HEK293 (cell line): ENCODE data around the gene JAM3.

ENCODE experiments used
- CTCF ChIA-PET: fragments of 350-600 bp; formaldehyde crosslinking; extraction: SDS; loops from one replicate; lab custom pipeline; 2021; ENCODE audit warnings: antibody characterized with exemption; lab: Yijun Ruan, JAX
- POLR2A ChIA-PET: fragments of 300-600 bp; formaldehyde crosslinking; extraction: SDS; loops from one replicate; lab custom pipeline; 2020; ENCODE audit warnings: antibody characterized with exemption, inconsistent platforms; lab: Yijun Ruan, JAX
- H3K27ac ChIP-seq: fragments of 200-500 bp; sonication (Bioruptor generic); 2 replicates; pipeline ENCODE4 v1.5.1; 2014; ENCODE audit warnings: low read depth, low read length, control low read depth, inconsistent platforms; ENCODE audit errors: extremely low read depth
- H3K36me3 ChIP-seq, 2 experiments: fragments of 200-500 bp in 1 of 2; sonication (Bioruptor generic) in 1 of 2; 1 replicate in 1 of 2; 2 replicates in 1 of 2; pipeline ENCODE4 v1.5.1; 2014 to 2017; ENCODE audit warnings: inconsistent platforms in 2 of 2, low read length in 2 of 2; ENCODE audit not compliant: control insufficient read depth in 2 of 2, insufficient read depth in 1 of 2
- H3K4me1 ChIP-seq: fragments of 200-500 bp; sonication (Bioruptor generic); 2 replicates; pipeline ENCODE4 v1.5.1; 2014; ENCODE audit warnings: mild to moderate bottlenecking, low read length, inconsistent platforms; ENCODE audit not compliant: control insufficient read depth, insufficient read depth
- H3K4me3 ChIP-seq: 2 replicates; pipeline ENCODE4 v1.5.1; 2011; ENCODE audit warnings: low read depth, mild to moderate bottlenecking, control low read depth, low read length, moderate library complexity
- H3K9me3 ChIP-seq: fragments of 200-500 bp; sonication (Bioruptor generic); 2 replicates; pipeline ENCODE4 v1.5.1; 2014; ENCODE audit warnings: low read depth, low read length, inconsistent platforms; ENCODE audit not compliant: control insufficient read depth, insufficient read depth
- KLF7 ChIP-seq: fragments of 450-650 bp; formaldehyde crosslinking; IDR thresholded peaks from 2 replicates; pipeline ENCODE4 v1.5.1; 2016; ENCODE audit warnings: missing biosample characterization, missing genetic modification characterization, borderline replicate concordance
- TRIM28 ChIP-seq: IDR thresholded peaks from 2 replicates; pipeline ENCODE4 v1.6.1; 2011; ENCODE audit warnings: low read length, control low read depth, borderline replicate concordance
- ZBTB1 ChIP-seq: fragments of 450-650 bp; formaldehyde crosslinking; IDR thresholded peaks from 2 replicates; pipeline ENCODE4 v1.5.1; 2016; ENCODE audit warnings: missing biosample characterization, missing genetic modification characterization
- ZNF174 ChIP-seq: fragments of 450-650 bp; formaldehyde crosslinking; IDR thresholded peaks from 2 replicates; pipeline ENCODE4 v1.5.0; 2017; ENCODE audit warnings: missing biosample characterization, mild to moderate bottlenecking, missing genetic modification characterization
- ZNF184 ChIP-seq: fragments of 450-650 bp; IDR thresholded peaks from 2 replicates; pipeline ENCODE4 v1.5.1; 2018; ENCODE audit warnings: missing biosample characterization, mild to moderate bottlenecking, missing genetic modification characterization
- ZNF292 ChIP-seq: fragments of 450-650 bp; formaldehyde crosslinking; IDR thresholded peaks from 2 replicates; pipeline ENCODE4 v1.5.1; 2016; ENCODE audit warnings: low read depth, missing biosample characterization, missing genetic modification characterization, borderline replicate concordance
- ZNF324 ChIP-seq: fragments of 450-650 bp; formaldehyde crosslinking; IDR thresholded peaks from 2 replicates; pipeline ENCODE4 v1.5.1; 2016; ENCODE audit warnings: missing biosample characterization, missing genetic modification characterization
- ZNF473 ChIP-seq: fragments of 450-650 bp; formaldehyde crosslinking; IDR thresholded peaks from 2 replicates; pipeline ENCODE4 v1.5.1; 2017; ENCODE audit warnings: missing biosample characterization, missing genetic modification characterization
- ZNF501 ChIP-seq: fragments of 450-650 bp; formaldehyde crosslinking; IDR thresholded peaks from 2 replicates; pipeline ENCODE4 v1.5.1; 2016; ENCODE audit warnings: missing biosample characterization, missing genetic modification characterization
- ZNF514 ChIP-seq: fragments of 450-650 bp; formaldehyde crosslinking; IDR thresholded peaks from 2 replicates; pipeline ENCODE4 v1.5.1; 2016; ENCODE audit warnings: missing biosample characterization, missing genetic modification characterization
- ZNF529 ChIP-seq: fragments of 450-650 bp; formaldehyde crosslinking; IDR thresholded peaks from 2 replicates; pipeline ENCODE4 v1.5.1; 2017; ENCODE audit warnings: missing genetic modification characterization, missing biosample characterization; ENCODE audit not compliant: insufficient replicate concordance
- ZNF707 ChIP-seq: fragments of 450-650 bp; formaldehyde crosslinking; IDR thresholded peaks from 2 replicates; pipeline ENCODE4 v1.5.1; 2016; ENCODE audit warnings: missing biosample characterization, missing genetic modification characterization
- ZNF776 ChIP-seq: fragments of 450-650 bp; formaldehyde crosslinking; IDR thresholded peaks from 2 replicates; pipeline ENCODE4 v1.5.0; 2017; ENCODE audit warnings: missing biosample characterization, missing genetic modification characterization, borderline replicate concordance
- ZNF830 ChIP-seq: fragments of 450-650 bp; IDR thresholded peaks from 2 replicates; pipeline ENCODE4 v1.5.0; 2018; ENCODE audit warnings: missing biosample characterization, missing genetic modification characterization, low read depth, mild to moderate bottlenecking, moderate library complexity
- TF ChIP-seq, protein P1 (sequence below): fragments of 450-650 bp; formaldehyde crosslinking; IDR thresholded peaks from 2 replicates; pipeline ENCODE4 v1.5.1; 2016; ENCODE audit warnings: missing biosample characterization, missing genetic modification characterization
- TF ChIP-seq, protein P2 (sequence below): fragments of 450-650 bp; formaldehyde crosslinking; IDR thresholded peaks from 2 replicates; pipeline ENCODE4; 2016; ENCODE audit warnings: missing biosample characterization, missing genetic modification characterization
- TF ChIP-seq, protein P3 (sequence below): fragments of 450-650 bp; formaldehyde crosslinking; IDR thresholded peaks from 2 replicates; pipeline ENCODE4 v1.5.1; 2016; ENCODE audit warnings: missing biosample characterization, missing genetic modification characterization
- TF ChIP-seq, protein P4 (sequence below): fragments of 450-650 bp; formaldehyde crosslinking; IDR thresholded peaks from 2 replicates; pipeline ENCODE4 v1.5.1; 2016; ENCODE audit warnings: missing biosample characterization, missing genetic modification characterization
- TF ChIP-seq, protein P5 (sequence below): fragments of 450-650 bp; formaldehyde crosslinking; conservative IDR thresholded peaks from 2 replicates; pipeline ENCODE4 v1.5.1; 2016; ENCODE audit warnings: low read depth, missing biosample characterization, missing genetic modification characterization
- TF ChIP-seq, protein P6 (sequence below): fragments of 450-650 bp; formaldehyde crosslinking; IDR thresholded peaks from 2 replicates; pipeline ENCODE4 v1.5.1; 2017; ENCODE audit warnings: missing biosample characterization, missing genetic modification characterization
- TF ChIP-seq, protein P7 (sequence below): sonication (generic); formaldehyde crosslinking; IDR thresholded peaks from 2 replicates; pipeline ENCODE4 v1.8.1; 2022; ENCODE audit warnings: mild to moderate bottlenecking, moderate library complexity, missing genetic modification reagents

Gene JAM3

DNA sequence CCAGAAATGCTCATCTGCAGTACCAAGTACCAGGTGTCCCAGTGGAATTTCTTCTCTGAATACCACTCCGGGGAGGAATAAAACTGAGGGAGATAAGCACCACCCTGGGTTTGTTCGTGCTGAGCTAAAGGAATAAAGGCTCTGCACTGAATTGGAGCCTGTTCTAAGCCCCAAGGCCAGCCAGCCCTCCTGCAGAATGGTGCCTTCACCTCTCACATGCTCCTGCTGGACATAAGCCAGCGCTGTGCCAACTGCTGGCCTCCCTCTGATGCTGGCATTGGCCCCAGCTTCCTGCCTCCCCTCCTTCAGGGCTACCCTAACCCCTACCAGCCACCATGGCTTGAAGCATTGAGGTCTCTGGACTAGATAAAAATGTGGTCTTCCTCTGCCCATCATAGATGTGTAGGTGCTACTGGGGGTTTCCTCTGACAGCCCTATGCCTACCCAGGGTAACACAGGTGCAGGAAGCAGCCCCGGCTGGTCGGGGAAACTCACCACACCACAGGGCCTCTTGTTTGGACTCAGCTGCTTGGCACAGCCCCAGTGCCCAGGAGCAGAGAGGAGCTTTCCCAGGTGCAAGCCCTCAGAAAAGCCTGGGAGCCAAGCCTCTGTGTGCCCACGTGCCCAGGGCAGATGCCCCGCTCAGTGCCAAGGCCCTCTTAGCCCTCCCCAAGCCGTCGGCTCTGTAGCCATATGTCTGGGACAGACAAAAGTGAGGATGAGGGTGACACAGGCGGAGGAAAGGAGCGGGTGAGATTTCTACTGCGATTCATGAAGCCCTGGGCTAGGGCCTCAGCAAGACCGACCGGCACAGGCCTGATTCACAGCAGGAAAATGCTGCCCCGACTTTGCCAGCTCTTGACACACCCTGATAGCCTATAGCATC is 34.1 kb upstream of the JAM3 start (continued):
- TF ChIP-seq, protein P1, sequence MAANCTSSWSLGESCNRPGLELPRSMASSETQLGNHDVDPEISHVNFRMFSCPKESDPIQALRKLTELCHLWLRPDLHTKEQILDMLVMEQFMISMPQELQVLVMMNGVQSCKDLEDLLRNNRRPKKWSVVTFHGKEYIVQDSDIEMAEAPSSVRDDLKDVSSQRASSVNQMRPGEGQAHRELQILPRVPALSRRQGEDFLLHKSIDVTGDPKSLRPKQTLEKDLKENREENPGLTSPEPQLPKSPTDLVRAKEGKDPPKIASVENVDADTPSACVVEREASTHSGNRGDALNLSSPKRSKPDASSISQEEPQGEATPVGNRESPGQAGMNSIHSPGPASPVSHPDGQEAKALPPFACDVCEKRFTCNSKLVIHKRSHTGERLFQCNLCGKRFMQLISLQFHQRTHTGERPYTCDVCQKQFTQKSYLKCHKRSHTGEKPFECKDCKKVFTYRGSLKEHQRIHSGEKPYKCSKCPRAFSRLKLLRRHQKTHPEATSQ (tag by site-specific recombination) = no peak

DNA sequence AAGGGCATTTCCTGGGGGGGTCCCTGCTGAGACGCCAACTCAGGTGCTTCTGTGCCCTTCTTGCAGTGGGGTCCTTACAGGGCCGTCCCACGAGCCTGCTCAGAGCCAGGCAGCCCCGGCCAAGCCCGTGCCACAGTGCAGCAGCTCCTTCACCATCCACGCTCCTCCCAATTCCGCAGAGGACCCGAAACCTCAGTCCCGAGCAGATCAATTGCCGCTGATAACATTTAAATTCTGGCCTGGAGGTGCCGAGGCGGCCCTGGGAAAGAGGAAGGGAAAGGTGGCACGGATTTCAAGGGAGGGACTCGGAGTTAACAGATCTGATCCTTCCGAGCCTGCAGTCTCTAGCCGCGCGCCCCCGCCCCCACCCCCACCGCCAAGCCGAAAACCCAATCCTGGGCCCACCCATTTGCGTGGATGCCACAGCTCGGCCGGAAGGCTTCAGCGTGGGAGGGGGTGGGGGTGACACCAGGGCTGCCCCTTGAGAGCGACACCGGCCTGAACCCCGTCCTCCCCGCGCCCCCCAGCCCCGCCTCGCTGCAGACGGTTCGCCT is 32.3 kb upstream of the JAM3 start:
- POLR2A ChIA-PET = interaction anchor here (0.6 to 1.5 kb wide), 2 partner anchors 13 to 109 kb away, joined by 5 to 6 read pairs; no protein-coding TSS in a partner anchor
- Histone ChIP-seq H3K4me3 (no peak overlapping the region), H3K36me3 (no peaks in the 10 kb centered on the region), H3K27ac (no peak overlapping the region), H3K4me1 (no peaks in the 10 kb centered on the region), H3K9me3 (no peaks in the 10 kb centered on the region)
- CTCF ChIA-PET = interaction anchor here (1.2 kb wide), 1 partner anchor 103 kb away, joined by 4 read pairs; no protein-coding TSS in a partner anchor
- TF ChIP-seq, protein P2, sequence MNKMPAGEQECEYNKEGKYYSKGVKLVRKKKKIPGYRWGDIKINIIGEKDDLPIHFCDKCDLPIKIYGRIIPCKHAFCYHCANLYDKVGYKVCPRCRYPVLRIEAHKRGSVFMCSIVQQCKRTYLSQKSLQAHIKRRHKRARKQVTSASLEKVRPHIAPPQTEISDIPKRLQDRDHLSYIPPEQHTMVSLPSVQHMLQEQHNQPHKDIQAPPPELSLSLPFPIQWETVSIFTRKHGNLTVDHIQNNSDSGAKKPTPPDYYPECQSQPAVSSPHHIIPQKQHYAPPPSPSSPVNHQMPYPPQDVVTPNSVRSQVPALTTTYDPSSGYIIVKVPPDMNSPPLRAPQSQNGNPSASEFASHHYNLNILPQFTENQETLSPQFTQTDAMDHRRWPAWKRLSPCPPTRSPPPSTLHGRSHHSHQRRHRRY = no peak
- no peak for TF ChIP-seq ZNF184
- no peak for TF ChIP-seq ZNF830 (tag by site-specific recombination)
- TF ChIP-seq ZNF776 = no peak
- TF ChIP-seq, protein P3, sequence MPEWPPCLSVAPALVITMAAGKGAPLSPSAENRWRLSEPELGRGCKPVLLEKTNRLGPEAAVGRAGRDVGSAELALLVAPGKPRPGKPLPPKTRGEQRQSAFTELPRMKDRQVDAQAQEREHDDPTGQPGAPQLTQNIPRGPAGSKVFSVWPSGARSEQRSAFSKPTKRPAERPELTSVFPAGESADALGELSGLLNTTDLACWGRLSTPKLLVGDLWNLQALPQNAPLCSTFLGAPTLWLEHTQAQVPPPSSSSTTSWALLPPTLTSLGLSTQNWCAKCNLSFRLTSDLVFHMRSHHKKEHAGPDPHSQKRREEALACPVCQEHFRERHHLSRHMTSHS = no peak
- TF ChIP-seq KLF7 (tag by site-specific recombination) = no peak
- no peak for TF ChIP-seq ZBTB1
- TF ChIP-seq ZNF707 (tag by site-specific recombination) = no peak
- no peak for TF ChIP-seq ZNF292 (tag by site-specific recombination)
- TF ChIP-seq, protein P4, sequence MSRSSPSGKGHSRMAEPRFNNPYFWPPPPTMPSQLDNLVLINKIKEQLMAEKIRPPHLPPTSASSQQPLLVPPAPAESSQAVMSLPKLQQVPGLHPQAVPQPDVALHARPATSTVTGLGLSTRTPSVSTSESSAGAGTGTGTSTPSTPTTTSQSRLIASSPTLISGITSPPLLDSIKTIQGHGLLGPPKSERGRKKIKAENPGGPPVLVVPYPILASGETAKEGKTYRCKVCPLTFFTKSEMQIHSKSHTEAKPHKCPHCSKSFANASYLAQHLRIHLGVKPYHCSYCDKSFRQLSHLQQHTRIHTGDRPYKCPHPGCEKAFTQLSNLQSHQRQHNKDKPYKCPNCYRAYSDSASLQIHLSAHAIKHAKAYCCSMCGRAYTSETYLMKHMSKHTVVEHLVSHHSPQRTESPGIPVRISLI (tag by site-specific recombination) = no peak
- no peak for TF ChIP-seq ZNF514
- TF ChIP-seq ZNF529 (tag by site-specific recombination) = no peak
- TF ChIP-seq ZNF324 (tag by site-specific recombination) = no peak
- no peak for TF ChIP-seq ZNF501 (tag by site-specific recombination)
- TF ChIP-seq, protein P5, sequence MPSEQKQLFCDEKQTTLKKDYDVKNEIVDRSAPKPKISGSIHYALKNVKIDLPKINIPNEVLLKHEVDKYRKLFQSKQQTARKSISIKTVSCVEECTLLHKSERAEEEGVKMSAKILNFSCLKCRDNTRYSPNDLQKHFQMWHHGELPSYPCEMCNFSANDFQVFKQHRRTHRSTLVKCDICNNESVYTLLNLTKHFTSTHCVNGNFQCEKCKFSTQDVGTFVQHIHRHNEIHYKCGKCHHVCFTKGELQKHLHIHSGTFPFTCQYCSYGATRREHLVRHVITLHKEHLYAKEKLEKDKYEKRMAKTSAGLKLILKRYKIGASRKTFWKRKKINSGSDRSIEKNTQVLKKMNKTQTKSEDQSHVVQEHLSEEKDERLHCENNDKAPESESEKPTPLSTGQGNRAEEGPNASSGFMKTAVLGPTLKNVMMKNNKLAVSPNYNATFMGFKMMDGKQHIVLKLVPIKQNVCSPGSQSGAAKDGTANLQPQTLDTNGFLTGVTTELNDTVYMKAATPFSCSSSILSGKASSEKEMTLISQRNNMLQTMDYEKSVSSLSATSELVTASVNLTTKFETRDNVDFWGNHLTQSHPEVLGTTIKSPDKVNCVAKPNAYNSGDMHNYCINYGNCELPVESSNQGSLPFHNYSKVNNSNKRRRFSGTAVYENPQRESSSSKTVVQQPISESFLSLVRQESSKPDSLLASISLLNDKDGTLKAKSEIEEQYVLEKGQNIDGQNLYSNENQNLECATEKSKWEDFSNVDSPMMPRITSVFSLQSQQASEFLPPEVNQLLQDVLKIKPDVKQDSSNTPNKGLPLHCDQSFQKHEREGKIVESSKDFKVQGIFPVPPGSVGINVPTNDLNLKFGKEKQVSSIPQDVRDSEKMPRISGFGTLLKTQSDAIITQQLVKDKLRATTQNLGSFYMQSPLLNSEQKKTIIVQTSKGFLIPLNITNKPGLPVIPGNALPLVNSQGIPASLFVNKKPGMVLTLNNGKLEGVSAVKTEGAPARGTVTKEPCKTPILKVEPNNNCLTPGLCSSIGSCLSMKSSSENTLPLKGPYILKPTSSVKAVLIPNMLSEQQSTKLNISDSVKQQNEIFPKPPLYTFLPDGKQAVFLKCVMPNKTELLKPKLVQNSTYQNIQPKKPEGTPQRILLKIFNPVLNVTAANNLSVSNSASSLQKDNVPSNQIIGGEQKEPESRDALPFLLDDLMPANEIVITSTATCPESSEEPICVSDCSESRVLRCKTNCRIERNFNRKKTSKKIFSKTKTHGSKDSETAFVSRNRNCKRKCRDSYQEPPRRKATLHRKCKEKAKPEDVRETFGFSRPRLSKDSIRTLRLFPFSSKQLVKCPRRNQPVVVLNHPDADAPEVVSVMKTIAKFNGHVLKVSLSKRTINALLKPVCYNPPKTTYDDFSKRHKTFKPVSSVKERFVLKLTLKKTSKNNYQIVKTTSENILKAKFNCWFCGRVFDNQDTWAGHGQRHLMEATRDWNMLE (tag by site-specific recombination) = no peak
- TF ChIP-seq ZNF473 (tag by site-specific recombination) = no peak
- no peak for TF ChIP-seq ZNF174 (tag by site-specific recombination)
- TF ChIP-seq, protein P6, sequence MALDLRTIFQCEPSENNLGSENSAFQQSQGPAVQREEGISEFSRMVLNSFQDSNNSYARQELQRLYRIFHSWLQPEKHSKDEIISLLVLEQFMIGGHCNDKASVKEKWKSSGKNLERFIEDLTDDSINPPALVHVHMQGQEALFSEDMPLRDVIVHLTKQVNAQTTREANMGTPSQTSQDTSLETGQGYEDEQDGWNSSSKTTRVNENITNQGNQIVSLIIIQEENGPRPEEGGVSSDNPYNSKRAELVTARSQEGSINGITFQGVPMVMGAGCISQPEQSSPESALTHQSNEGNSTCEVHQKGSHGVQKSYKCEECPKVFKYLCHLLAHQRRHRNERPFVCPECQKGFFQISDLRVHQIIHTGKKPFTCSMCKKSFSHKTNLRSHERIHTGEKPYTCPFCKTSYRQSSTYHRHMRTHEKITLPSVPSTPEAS (tag by site-specific recombination) = no peak
- TF ChIP-seq TRIM28 = no peak
- TF ChIP-seq, protein P7, sequence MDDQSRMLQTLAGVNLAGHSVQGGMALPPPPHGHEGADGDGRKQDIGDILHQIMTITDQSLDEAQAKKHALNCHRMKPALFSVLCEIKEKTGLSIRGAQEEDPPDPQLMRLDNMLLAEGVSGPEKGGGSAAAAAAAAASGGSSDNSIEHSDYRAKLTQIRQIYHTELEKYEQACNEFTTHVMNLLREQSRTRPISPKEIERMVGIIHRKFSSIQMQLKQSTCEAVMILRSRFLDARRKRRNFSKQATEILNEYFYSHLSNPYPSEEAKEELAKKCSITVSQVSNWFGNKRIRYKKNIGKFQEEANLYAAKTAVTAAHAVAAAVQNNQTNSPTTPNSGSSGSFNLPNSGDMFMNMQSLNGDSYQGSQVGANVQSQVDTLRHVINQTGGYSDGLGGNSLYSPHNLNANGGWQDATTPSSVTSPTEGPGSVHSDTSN = no peak
